GM19463 (cell line): ENCODE data around the gene XRN2.

Experiments
- ATAC-seq: cut with Tn5 transposase; IDR thresholded peaks from one replicate; pipeline ENCODE4 v1.9.1; 2021; ENCODE audit warnings: mild to moderate bottlenecking, moderate library complexity; ENCODE audit not compliant: unreplicated experiment

Gene XRN2

GRCh38 chr20:21303061-21303871 lies at the start of gene XRN2:
XRN2 (plus strand) TSS chr20:21303331; CDS start chr20:21303399, 68 bp downstream.
- peak; percentile 94 for ATAC-seq

GRCh38 chr20:21257192-21257591 lies 45.9 kb upstream of the XRN2 start:
- no peak for ATAC-seq

GRCh38 chr20:21258411-21258810 lies 44.7 kb upstream of the XRN2 start:
- no peak for ATAC-seq

DNA sequence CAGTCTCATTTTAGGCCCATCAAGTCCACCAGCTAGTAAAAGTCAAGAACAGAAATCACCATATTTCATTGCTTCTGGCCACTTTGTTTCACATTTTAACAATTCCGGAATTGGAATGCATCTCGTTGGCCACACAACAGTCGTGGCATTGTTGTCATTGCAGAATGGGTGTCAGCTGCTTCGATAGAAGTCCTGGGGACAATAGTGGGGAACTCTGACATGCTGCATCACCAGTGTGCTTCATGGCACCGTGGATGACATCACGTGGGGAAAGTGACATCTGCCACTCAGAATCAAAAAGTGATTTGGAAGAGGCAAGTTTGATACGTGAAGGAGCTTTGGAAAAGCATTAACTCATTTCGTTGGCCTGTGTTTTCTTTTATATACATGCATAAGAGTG lies 43.8 kb upstream of the XRN2 start:
- ATAC-seq = no peak

GRCh38 chr20:21262812-21263211 lies 40.3 kb upstream of the XRN2 start:
- ATAC-seq = no peak

- ATAC-seq = no peak
Observed at GRCh38 chr20:21265261-21266190, 37.6 kb upstream of the XRN2 start.

DNA sequence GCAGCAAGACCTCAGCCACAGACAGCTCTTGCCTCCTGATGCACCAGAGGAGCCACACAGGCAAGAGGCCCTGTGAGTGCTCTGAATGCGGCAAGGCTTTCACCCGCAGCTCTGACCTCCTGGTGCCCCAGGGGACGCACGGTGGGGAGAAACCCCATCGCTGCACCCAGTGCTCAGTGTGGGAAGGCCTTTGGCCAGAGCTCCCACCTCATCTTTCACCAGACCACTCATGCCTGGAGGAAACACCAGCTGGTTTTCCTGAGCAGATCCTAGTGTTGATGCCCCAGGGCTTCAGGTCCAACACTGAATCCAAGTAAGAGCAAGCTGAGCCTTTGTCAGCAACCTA lies 37.0 kb upstream of the XRN2 start:
- ATAC-seq = no peak

DNA sequence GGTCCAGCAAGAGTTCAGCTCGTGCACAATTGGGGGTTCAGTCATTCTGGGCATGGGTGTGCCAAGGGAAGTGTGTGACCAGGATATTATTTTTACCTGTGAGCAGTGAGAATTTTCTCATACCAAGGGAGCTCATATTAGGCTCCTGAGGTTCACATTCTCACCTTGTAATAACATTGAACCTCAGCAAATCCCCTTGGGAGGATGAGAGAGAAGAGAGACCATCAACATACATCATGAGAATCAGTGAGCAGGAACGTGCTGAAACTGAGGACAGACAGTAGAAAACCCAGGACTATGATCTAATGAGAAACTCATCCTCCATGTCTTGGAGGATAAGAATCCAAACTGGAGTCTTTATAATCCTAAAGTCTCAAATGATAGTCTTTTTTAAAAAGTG lies 33.4 kb upstream of the XRN2 start:
- ATAC-seq = no peak

DNA sequence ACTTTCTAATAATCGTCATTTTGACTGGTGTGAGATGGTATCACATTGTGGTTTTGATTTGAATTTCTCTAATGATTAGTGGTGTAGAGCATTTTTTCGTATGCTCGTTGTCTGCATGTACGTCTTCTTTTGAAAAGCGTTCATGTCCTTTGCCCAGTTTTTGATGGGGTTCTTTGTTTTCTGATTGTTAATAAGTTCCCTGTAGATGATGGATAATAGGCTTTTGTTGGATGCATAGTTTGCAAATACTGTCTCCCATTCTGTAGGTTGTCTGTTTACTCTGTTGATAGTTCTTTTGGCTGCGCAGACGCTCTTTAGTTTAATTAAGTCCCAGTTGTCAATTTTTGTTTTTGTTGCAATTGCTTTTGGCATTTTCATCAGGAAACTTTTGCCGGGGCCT lies 32.3 kb upstream of the XRN2 start:
- ATAC-seq = no peak

DNA sequence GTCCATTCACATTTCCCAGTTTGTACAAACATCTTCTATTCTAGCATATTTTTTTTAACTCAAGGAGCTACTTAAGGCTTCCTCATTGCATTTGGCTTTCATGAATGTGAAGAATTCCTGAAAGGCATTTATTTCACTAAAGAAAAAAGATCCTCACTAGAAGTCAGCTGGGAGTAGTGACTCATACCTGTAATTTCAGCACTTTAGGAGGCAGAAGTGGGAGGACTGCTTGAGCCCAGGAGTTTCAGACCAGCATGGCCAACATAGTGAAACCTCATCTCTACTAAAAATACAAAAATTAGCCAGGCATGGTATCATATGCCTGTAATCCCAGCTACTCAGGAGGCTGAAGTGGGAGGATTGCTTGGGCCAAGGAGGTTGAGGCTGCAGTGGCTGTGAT lies 30.9 kb upstream of the XRN2 start:
- peak; percentile 60 for ATAC-seq

DNA sequence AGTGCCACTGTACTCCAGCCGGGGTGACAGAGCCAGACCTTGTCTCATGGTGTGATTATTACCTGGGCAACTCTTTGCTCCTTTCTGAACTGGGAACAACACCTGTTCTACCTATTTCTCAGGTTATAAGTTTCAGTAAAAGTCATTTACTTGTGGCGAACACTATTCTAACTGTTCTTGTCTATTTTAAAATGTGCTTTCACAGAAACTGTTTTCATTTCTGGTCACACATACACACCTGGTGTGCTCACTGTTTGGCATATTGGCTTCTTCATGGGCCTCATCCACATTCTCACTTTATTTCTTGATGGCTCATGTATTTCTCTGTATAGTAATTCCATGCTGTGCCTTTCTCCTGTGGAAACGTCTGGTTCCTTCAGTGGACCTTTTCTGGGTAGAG lies 30.5 kb upstream of the XRN2 start:
- peak; percentile 45 for ATAC-seq

DNA sequence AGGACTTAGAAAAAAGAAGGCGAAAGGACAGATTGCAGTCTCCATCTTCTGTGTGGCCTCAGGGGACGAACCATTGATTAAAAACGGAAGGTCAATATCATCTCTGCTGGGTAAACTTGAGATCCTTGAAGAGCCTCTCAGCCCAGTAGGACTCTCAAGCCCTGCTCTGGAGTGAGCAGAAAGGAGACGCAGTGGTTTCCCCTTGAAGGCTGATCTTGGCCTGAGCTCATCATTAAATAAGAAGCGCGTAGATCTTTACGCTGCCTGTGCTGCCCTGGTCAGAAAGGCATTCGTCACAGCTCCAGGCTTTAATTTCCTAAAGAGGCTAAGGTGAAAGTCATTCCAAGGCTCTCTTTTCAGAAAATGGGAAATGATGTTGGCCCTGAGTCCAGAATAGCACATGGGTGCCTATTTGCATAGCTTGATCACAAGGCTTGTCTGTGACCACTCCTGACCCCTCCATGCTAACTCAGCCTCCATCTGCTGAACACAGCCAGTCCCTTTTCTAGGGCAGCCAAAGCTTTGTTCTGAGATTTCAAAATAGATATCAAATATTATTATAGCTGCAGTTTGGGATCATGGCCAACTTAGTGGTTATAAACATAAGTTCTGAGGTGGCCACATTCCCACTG lies 29.3 kb upstream of the XRN2 start:
- no peak for ATAC-seq

GRCh38 chr20:21278829-21279228 lies 24.3 kb upstream of the XRN2 start:
- no peak for ATAC-seq

- no peak for ATAC-seq
Observed at GRCh38 chr20:21279706-21280521, 23.2 kb upstream of the XRN2 start.

- no peak for ATAC-seq
Observed at GRCh38 chr20:21280522-21281016, 22.6 kb upstream of the XRN2 start.

DNA sequence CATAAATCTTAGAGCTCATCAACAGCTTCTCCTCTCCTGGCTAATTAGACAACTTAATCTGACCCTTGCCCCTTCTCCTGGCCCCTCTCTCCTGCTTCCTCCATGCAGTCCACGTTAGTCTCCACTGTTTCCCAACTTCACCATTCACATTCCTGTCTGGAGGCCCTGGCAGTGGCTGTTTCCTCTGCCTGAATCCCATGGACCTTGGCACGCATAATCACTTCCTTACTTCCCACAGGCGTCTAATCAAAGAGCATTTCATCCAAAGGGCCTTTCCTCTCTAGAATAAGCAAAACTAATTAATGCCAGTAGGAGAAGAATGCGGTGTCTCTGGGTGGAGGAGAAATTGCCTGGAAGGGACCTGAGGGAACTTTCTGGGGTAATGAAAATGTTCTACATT lies 16.4 kb upstream of the XRN2 start:
- no peak for ATAC-seq

DNA sequence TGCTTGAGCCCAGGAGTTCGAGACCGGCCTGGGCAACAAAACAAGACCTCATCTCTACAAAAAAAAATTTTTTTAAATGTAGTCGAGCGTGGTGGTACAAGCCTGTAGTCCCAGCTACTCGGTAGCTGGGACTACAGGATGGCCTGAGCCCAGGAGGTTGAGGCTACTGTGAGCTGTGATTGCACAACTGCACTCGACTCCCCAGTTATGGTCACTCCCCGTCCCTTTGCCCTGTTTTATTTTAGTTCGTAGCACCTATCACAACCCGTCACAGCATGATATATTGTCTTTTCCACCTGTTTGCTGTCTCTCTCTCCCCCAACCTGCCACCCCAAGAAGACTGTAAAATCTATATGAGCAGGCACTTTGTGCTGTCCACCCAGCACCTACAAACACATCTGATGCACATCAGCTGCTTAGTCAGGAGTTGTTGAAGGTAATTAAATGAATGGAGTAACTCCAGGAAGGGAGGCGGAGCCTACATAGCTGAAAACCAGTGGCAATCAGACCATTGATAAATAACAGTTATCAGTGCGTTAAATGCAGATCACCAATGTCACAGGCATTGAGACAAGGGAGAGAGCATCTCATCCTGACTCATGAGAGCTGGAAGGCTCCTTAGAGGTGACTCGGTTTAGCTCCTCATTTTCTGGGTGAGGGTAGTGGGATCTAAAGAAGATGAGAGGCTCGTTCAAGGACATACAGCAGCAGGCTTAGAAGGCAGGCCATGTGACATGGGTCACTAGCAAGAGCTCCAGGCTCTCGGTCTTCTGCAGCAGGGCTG lies 14.4 kb upstream of the XRN2 start:
- no peak for ATAC-seq

GRCh38 chr20:21289651-21290050 lies 13.5 kb upstream of the XRN2 start:
- no peak for ATAC-seq

DNA sequence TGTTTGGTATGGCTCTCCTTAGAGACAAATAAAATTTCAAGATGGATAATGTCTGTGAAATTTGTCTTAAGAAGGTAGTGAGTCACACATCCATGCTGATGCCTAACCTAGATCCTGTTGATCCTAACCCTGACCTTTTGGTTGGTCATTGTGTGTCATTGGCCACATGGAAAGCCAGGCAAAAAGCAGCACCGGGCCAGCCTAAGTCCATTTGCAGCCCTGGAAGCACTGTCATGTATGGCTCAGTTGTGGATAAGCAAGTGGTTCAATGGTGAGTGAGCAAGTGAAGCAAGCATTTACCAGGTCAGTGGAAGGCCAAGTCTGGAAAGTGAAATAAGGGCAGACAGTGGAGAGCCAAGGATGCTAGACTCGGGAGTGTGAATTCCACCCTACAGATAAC lies 12.1 kb upstream of the XRN2 start:
- no peak for ATAC-seq

DNA sequence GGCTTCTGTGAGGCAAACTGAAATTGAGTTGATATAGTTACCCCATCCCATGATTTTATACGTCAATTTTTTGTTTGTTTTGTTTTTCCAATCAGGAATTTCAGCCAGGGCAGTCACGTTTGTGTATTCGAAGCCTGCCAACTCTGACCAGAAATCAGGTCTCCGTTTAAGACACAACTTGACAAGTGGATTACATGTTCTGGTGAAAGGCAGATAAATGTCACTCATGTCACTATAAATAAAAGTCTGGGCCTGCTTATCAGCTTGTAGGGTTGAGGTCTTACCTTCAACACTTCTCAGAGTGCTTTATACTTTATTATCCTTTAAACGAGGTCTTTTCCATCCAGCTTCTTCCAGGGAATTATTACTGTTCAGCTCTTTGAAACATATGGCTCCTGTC lies 8.4 kb upstream of the XRN2 start:
- no peak for ATAC-seq
